Neuronal stem cell (in vitro differentiated cells): ENCODE data around the gene UNC45A.

Experiments
- DNase-seq: peaks from one replicate; pipeline ENCODE4 v3.0.0-alpha.2; 2013; ENCODE audit warnings: low spot score
- H2AFZ ChIP-seq: one replicate; pipeline ENCODE4 v1.6.1; 2013; ENCODE audit warnings: mild to moderate bottlenecking, low read length, inconsistent platforms
- H2AK5ac ChIP-seq: 2 replicates; pipeline ENCODE4 v1.6.1; 2013; ENCODE audit warnings: low read depth, mild to moderate bottlenecking, inconsistent platforms, low read length, moderate library complexity, mixed read lengths
- H2BK120ac ChIP-seq: 2 replicates; pipeline ENCODE4 v1.6.1; 2013; ENCODE audit warnings: low read depth, mild to moderate bottlenecking, inconsistent platforms, low read length, moderate library complexity, mixed read lengths
- H2BK12ac ChIP-seq: one replicate; pipeline ENCODE4 v1.6.1; 2013; ENCODE audit warnings: low read length, inconsistent platforms
- H2BK15ac ChIP-seq: 2 replicates; pipeline ENCODE4 v1.6.1; 2013; ENCODE audit warnings: mild to moderate bottlenecking, low read length, inconsistent platforms, mixed read lengths
- H2BK5ac ChIP-seq: one replicate; pipeline ENCODE4 v1.6.1; 2013; ENCODE audit warnings: inconsistent platforms, mild to moderate bottlenecking, low read length, moderate library complexity
- H3K14ac ChIP-seq: one replicate; pipeline ENCODE4 v1.6.1; 2013; ENCODE audit warnings: low read length, inconsistent platforms
- H3K18ac ChIP-seq: 2 replicates; pipeline ENCODE4 v1.6.1; 2013; ENCODE audit warnings: low read length, inconsistent platforms
- H3K23ac ChIP-seq: 2 replicates; pipeline ENCODE4 v1.6.1; 2013; ENCODE audit warnings: low read depth, mild to moderate bottlenecking, mixed read lengths, low read length, inconsistent platforms; ENCODE audit not compliant: poor library complexity
- H3K27ac ChIP-seq: replicated peaks from 3 replicates; pipeline ENCODE4 v1.5.1; 2013; ENCODE audit warnings: low read length, inconsistent platforms
- H3K27me3 ChIP-seq, 3 experiments: 2 replicates each; pipeline ENCODE4 v1.6.1; 2013; ENCODE audit warnings: low read length in 3 of 3, mild to moderate bottlenecking in 2 of 3, inconsistent platforms in 1 of 3, low read depth in 1 of 3, mixed read lengths in 1 of 3, moderate library complexity in 1 of 3; ENCODE audit not compliant: control insufficient read depth in 3 of 3, insufficient read depth in 3 of 3
- H3K36me3 ChIP-seq, 2 donors: replicated peaks in 1 of 2; 2 replicates each; pipeline ENCODE4 v1.6.1; 2013; ENCODE audit warnings: low read length in 2 of 2; ENCODE audit not compliant: control insufficient read depth in 2 of 2, insufficient read depth in 2 of 2
- H3K4ac ChIP-seq: 2 replicates; pipeline ENCODE4 v1.6.1; 2013; ENCODE audit warnings: inconsistent platforms, mild to moderate bottlenecking, low read length, moderate library complexity
- H3K4me1 ChIP-seq, 2 donors: 1 replicate in 1 of 2; 2 replicates in 1 of 2; pipeline ENCODE4 v1.6.1; 2013; ENCODE audit warnings: low read length in 2 of 2, low read depth in 1 of 2; ENCODE audit not compliant: control insufficient read depth in 2 of 2, insufficient read depth in 1 of 2
- H3K4me2 ChIP-seq: one replicate; pipeline ENCODE4 v1.6.1; 2013; ENCODE audit warnings: mild to moderate bottlenecking, low read length, inconsistent platforms; ENCODE audit not compliant: insufficient read depth, poor library complexity, severe bottlenecking
- H3K4me3 ChIP-seq, 2 donors: 2 replicates each; pipeline ENCODE4 v1.5.1; 2013; ENCODE audit warnings: low read length in 2 of 2, mild to moderate bottlenecking in 2 of 2, inconsistent platforms in 1 of 2, moderate library complexity in 1 of 2
- H3K79me1 ChIP-seq: one replicate; pipeline ENCODE4 v1.6.1; 2013; ENCODE audit warnings: low read depth, mild to moderate bottlenecking, inconsistent platforms, low read length, moderate library complexity
- H3K9ac ChIP-seq: one replicate; pipeline ENCODE4 v1.6.1; 2013; ENCODE audit warnings: mild to moderate bottlenecking, low read depth, low read length, inconsistent platforms; ENCODE audit not compliant: poor library complexity
- H3K9me3 ChIP-seq, 2 donors: replicated peaks in 1 of 2; 2 replicates each; pipeline versions ENCODE3 to v1.6.1; 2013; ENCODE audit warnings: low read length in 2 of 2, mild to moderate bottlenecking in 2 of 2, inconsistent platforms in 1 of 2, low read depth in 1 of 2, mixed read lengths in 1 of 2, moderate library complexity in 1 of 2; ENCODE audit not compliant: control insufficient read depth in 2 of 2, insufficient read depth in 1 of 2
- H4K8ac ChIP-seq: one replicate; pipeline ENCODE4 v1.6.1; 2013; ENCODE audit warnings: low read depth, mild to moderate bottlenecking, inconsistent platforms, low read length, moderate library complexity
- H4K91ac ChIP-seq: one replicate; pipeline ENCODE4 v1.6.1; 2013; ENCODE audit warnings: low read length, low read depth, mild to moderate bottlenecking, inconsistent platforms; ENCODE audit not compliant: poor library complexity
- WGBS, 2 donors: extraction: QIAGEN DNeasy Blood & Tissue Kit; methylation state at CpG; one replicate each; pipeline ENCODE4 v1.1.7; 2013; ENCODE audit warnings: missing lambda C conversion rate in 2 of 2, mixed read lengths in 1 of 2; ENCODE audit not compliant: insufficient read length in 2 of 2, insufficient replicate concordance in 1 of 2; ENCODE audit errors: extremely low coverage in 2 of 2; 5-methylcytosine and 5-hydroxymethylcytosine counted together

UNC45A gene

GRCh38 chr15:90892023-90892422 lies 43.1 kb upstream of the UNC45A start:
- Histone ChIP-seq H3K4me2 (no peak overlapping the region), H2BK5ac (no peak overlapping the region), H3K27me3 (no peaks in the 10 kb centered on the region), H3K4ac (no peak overlapping the region), H3K14ac (peak overlapping the region; percentile 31), H3K9me3 (no peaks in the 10 kb centered on the region), H4K91ac (no peak overlapping the region), H3K36me3 (peaks cover 0 to 6% of the 10 kb centered on the region in 2 donors), H2BK120ac (no peak overlapping the region), H3K27ac (no peak overlapping the region), H3K79me1 (no peaks in the 10 kb centered on the region), H2AFZ (no peak overlapping the region), H3K4me1 (no peaks in the 10 kb centered on the region), H2AK5ac (no peak overlapping the region), H2BK15ac (no peak overlapping the region), H3K23ac (no peak overlapping the region), H3K4me3 (no peak overlapping the region), H2BK12ac (no peak overlapping the region), H3K18ac (no peak overlapping the region), H3K9ac (no peak overlapping the region), H4K8ac (no peak overlapping the region)
- no CpG with 5 or more reads among the region's 11 CpGs for WGBS, 2 donors
- no peak for DNase-seq

GRCh38 chr15:90892498-90893174 lies 42.4 kb upstream of the UNC45A start:
- H3K14ac ChIP-seq = no peak overlapping the region
- H3K4ac ChIP-seq = no peak overlapping the region
- no peak overlapping the region for H3K27ac ChIP-seq
- peak overlapping the region; percentile 93 for H2BK5ac ChIP-seq
- peak overlapping the region in 1 of 2 donors; percentile 5 for H3K4me3 ChIP-seq
- no peak overlapping the region for H3K4me2 ChIP-seq
- H2BK120ac ChIP-seq = no peak overlapping the region
- H4K8ac ChIP-seq = no peak overlapping the region
- peak overlapping the region; percentile 12 for H4K91ac ChIP-seq
- DNase-seq = no peak
- peak overlapping the region; percentile 41 for H2BK12ac ChIP-seq
- H2BK15ac ChIP-seq = no peak overlapping the region
- peak overlapping the region; percentile 44 for H3K9ac ChIP-seq
- H3K36me3 ChIP-seq = peaks cover 0 to 6% of the 10 kb centered on the region in 2 donors
- no peaks in the 10 kb centered on the region for H3K9me3 ChIP-seq
- H3K27me3 ChIP-seq = no peaks in the 10 kb centered on the region
- H3K4me1 ChIP-seq = no peaks in the 10 kb centered on the region
- H2AFZ ChIP-seq = no peak overlapping the region
- WGBS, 2 donors = no CpG with 5 or more reads among the region's 29 CpGs
- no peaks in the 10 kb centered on the region for H3K79me1 ChIP-seq
- H3K23ac ChIP-seq = peak overlapping the region; percentile 65
- H2AK5ac ChIP-seq = no peak overlapping the region
- peak overlapping the region; percentile 64 for H3K18ac ChIP-seq

GRCh38 chr15:90893175-90894090 lies 41.7 kb upstream of the UNC45A start:
- no peak for DNase-seq
- Histone ChIP-seq H3K27ac (no peak overlapping the region), H3K27me3 (no peaks in the 10 kb centered on the region), H3K79me1 (no peaks in the 10 kb centered on the region), H2BK12ac (peak overlapping the region; percentile 41), H3K9me3 (no peaks in the 10 kb centered on the region), H4K91ac (no peak overlapping the region), H3K4me2 (no peak overlapping the region), H2BK120ac (no peak overlapping the region), H3K4me3 (peak overlapping the region in 1 of 2 donors; percentile 5), H4K8ac (no peak overlapping the region), H2AK5ac (no peak overlapping the region), H3K36me3 (peaks cover 0 to 6% of the 10 kb centered on the region in 2 donors), H3K23ac (peak overlapping the region; percentile 65), H3K18ac (peak overlapping the region; percentile 64), H2BK15ac (no peak overlapping the region), H3K14ac (no peak overlapping the region), H2BK5ac (peak overlapping the region; percentile 93), H2AFZ (no peak overlapping the region), H3K9ac (peak overlapping the region; percentile 44), H3K4ac (no peak overlapping the region), H3K4me1 (no peaks in the 10 kb centered on the region)
- WGBS, 2 donors = no CpG with 5 or more reads among the region's 33 CpGs

GRCh38 chr15:90895571-90896117 lies 39.4 kb upstream of the UNC45A start:
- H3K9ac ChIP-seq = peak overlapping the region; percentile 50
- H4K8ac ChIP-seq = no peak overlapping the region
- peaks cover 0 to 6% of the 10 kb centered on the region in 2 donors for H3K36me3 ChIP-seq
- H3K27me3 ChIP-seq = peaks cover 0 to 2% (median 0%) of the 10 kb centered on the region in 3 experiments
- H3K4me2 ChIP-seq = no peak overlapping the region
- peak overlapping the region; percentile 67 for H2AFZ ChIP-seq
- no peak overlapping the region for H4K91ac ChIP-seq
- H2BK5ac ChIP-seq = peak overlapping the region; percentile 62
- H2BK15ac ChIP-seq = peak overlapping the region; percentile 58
- peak overlapping the region; percentile 52 for H3K23ac ChIP-seq
- H2AK5ac ChIP-seq = no peak overlapping the region
- no peak for DNase-seq
- no peak overlapping the region for H2BK12ac ChIP-seq
- no peaks in the 10 kb centered on the region for H3K9me3 ChIP-seq
- peak overlapping the region; percentile 56 for H3K14ac ChIP-seq
- no peaks in the 10 kb centered on the region for H3K79me1 ChIP-seq
- H3K4ac ChIP-seq = no peak overlapping the region
- no peak overlapping the region for H3K27ac ChIP-seq
- WGBS, 2 donors = 100% methylated on average over 1 of the region's 10 CpGs; no CpG with 5 or more reads in 1 of the 2 donors
- no peaks in the 10 kb centered on the region for H3K4me1 ChIP-seq
- no peak overlapping the region for H2BK120ac ChIP-seq
- peak overlapping the region; percentile 64 for H3K18ac ChIP-seq
- no peak overlapping the region for H3K4me3 ChIP-seq
